HL-60 (cell line): ENCODE results near the gene MAD2L2.

Source experiments
- GABPA ChIP-seq: IDR thresholded peaks from 2 replicates; pipeline ENCODE4 v1.6.1; 2012; ENCODE audit warnings: low read depth
- POLR2AphosphoS5 ChIP-seq: IDR thresholded peaks from 2 replicates; pipeline ENCODE4 v1.6.1; 2012; ENCODE audit warnings: low read depth
- SPI1 ChIP-seq: IDR thresholded peaks from 2 replicates; pipeline ENCODE4 v1.6.1; 2012; ENCODE audit warnings: low read depth, mild to moderate bottlenecking, borderline replicate concordance
- TF ChIP-seq, protein P1 (sequence below): IDR thresholded peaks from one replicate; pipeline ENCODE4 v1.5.1; 2011; ENCODE audit warnings: low read length, control low read depth, inconsistent platforms; ENCODE audit not compliant: insufficient read depth
- TF ChIP-seq, protein P2 (sequence below): IDR thresholded peaks from 2 replicates; pipeline ENCODE4 v1.6.1; 2012; ENCODE audit warnings: low read depth; ENCODE audit not compliant: insufficient replicate concordance

DNA sequence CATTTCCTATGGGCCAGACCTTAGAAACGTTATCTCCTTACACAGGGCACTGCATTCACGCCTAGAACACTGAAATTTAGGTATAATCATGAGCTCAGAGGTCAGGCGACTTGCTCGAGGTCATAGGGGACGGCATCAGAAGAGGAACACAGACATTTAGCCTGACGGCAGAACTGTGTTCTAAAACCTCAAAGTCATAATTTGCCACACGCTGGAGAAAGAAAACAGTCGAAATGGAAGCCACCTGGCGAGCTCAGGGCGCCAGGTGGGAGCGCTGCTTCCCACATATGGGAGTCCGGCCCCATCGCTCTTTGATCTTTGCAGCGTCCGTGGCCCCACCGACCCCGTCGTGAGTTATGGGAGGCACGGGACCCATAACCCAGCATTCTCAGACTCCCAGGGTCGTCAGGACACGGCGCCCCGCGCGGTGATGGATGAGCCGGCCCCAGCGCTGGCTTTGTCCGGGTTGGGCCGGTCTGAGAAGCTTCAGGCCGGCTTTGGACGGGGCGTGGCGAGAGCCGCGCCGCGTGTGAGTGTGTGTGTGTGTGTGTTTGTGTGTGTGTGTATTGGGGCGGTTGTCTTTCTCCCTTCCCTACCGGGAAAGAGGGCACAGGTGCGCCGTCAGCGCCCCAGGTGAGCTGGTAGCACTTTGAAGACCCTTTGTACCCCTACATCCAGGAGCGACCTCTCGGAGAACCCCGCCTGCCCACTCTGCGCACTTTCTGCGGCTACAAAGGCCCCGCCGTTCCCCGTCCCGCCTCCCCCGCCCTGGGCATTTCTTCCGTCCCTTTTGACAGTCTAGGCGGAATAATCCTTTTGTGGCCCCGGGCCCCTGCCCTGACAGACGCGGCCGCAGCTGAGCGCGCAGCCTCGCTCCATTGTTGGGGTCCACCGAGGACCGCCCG is 9.7 kb upstream of the MAD2L2 start:
- TF ChIP-seq, protein P1, sequence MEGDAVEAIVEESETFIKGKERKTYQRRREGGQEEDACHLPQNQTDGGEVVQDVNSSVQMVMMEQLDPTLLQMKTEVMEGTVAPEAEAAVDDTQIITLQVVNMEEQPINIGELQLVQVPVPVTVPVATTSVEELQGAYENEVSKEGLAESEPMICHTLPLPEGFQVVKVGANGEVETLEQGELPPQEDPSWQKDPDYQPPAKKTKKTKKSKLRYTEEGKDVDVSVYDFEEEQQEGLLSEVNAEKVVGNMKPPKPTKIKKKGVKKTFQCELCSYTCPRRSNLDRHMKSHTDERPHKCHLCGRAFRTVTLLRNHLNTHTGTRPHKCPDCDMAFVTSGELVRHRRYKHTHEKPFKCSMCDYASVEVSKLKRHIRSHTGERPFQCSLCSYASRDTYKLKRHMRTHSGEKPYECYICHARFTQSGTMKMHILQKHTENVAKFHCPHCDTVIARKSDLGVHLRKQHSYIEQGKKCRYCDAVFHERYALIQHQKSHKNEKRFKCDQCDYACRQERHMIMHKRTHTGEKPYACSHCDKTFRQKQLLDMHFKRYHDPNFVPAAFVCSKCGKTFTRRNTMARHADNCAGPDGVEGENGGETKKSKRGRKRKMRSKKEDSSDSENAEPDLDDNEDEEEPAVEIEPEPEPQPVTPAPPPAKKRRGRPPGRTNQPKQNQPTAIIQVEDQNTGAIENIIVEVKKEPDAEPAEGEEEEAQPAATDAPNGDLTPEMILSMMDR: no peak
- TF ChIP-seq POLR2AphosphoS5 (no peak), GABPA (no peak), SPI1 (no peak)
- TF ChIP-seq, protein P2, sequence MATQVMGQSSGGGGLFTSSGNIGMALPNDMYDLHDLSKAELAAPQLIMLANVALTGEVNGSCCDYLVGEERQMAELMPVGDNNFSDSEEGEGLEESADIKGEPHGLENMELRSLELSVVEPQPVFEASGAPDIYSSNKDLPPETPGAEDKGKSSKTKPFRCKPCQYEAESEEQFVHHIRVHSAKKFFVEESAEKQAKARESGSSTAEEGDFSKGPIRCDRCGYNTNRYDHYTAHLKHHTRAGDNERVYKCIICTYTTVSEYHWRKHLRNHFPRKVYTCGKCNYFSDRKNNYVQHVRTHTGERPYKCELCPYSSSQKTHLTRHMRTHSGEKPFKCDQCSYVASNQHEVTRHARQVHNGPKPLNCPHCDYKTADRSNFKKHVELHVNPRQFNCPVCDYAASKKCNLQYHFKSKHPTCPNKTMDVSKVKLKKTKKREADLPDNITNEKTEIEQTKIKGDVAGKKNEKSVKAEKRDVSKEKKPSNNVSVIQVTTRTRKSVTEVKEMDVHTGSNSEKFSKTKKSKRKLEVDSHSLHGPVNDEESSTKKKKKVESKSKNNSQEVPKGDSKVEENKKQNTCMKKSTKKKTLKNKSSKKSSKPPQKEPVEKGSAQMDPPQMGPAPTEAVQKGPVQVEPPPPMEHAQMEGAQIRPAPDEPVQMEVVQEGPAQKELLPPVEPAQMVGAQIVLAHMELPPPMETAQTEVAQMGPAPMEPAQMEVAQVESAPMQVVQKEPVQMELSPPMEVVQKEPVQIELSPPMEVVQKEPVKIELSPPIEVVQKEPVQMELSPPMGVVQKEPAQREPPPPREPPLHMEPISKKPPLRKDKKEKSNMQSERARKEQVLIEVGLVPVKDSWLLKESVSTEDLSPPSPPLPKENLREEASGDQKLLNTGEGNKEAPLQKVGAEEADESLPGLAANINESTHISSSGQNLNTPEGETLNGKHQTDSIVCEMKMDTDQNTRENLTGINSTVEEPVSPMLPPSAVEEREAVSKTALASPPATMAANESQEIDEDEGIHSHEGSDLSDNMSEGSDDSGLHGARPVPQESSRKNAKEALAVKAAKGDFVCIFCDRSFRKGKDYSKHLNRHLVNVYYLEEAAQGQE: no peak
